Panc1 (cell line): ENCODE measurements around the gene LIPJ. TPM values are rescaled to one million over a fixed set of nuclear protein-coding genes. Genes with fewer than 3 reads are reported as not detected.
A peak's percentile ranks its signal among the peaks of the same experiment; 100 is the strongest.

Experiments used
- ATAC-seq: fragments of 200-7000 bp; cut with Tn5 transposase; 2 replicates; pipeline ENCODE4 v1.9.1; 2020; ENCODE audit warnings: mild to moderate bottlenecking, moderate library complexity
- BruUV-seq: library from RNA; stranded (reverse); fragments of 400-500 nt; replicated peaks from 2 replicates; lab custom pipeline; 2021; lab: Mats Ljungman, UMichigan
- CTCF ChIA-PET: fragments of 300-600 bp; sonication (Branson Sonifier 250); formaldehyde crosslinking; loops from one replicate; lab custom pipeline; 2022; ENCODE audit warnings: antibody characterized with exemption; lab: Charles Lee
- POLR2A ChIA-PET: fragments of 300-600 bp; sonication (Branson Sonifier 250); formaldehyde crosslinking; loops from one replicate; lab custom pipeline; 2022; ENCODE audit warnings: antibody characterized with exemption; lab: Charles Lee
- DNase-seq: peaks from one replicate; pipeline ENCODE4 v3.0.0-alpha.2; 2010; ENCODE audit warnings: low read depth, low spot score
- H3K27ac ChIP-seq: 2 replicates; pipeline ENCODE4 v1.5.1; 2011; ENCODE audit warnings: mild to moderate bottlenecking, low read length, inconsistent platforms
- H3K27me3 ChIP-seq: fragments of 200-500 bp; sonication (Bioruptor generic); 2 replicates; pipeline ENCODE4 v1.6.0; 2014; ENCODE audit warnings: low read length, inconsistent platforms; ENCODE audit not compliant: control insufficient read depth, insufficient read depth
- H3K36me3 ChIP-seq: fragments of 200-500 bp; sonication (Bioruptor generic); 2 replicates; pipeline ENCODE4 v1.5.1; 2014; ENCODE audit warnings: inconsistent platforms, mild to moderate bottlenecking, low read length, moderate library complexity; ENCODE audit not compliant: control insufficient read depth, insufficient read depth
- H3K4me1 ChIP-seq: 2 replicates; pipeline ENCODE4 v1.5.1; 2011; ENCODE audit warnings: inconsistent platforms, mild to moderate bottlenecking, low read length, moderate library complexity; ENCODE audit not compliant: control insufficient read depth, insufficient read depth
- H3K4me3 ChIP-seq, 2 experiments: 2 replicates each; pipeline ENCODE4 v1.5.1; 2011 to 2012; ENCODE audit warnings: low read depth in 2 of 2, low read length in 2 of 2, mild to moderate bottlenecking in 2 of 2, inconsistent platforms in 1 of 2, moderate library complexity in 1 of 2
- H3K9me3 ChIP-seq: fragments of 200-500 bp; sonication (Bioruptor generic); 2 replicates; pipeline ENCODE4 v1.5.1; 2014; ENCODE audit warnings: low read depth, mild to moderate bottlenecking, inconsistent platforms, low read length, moderate library complexity; ENCODE audit not compliant: control insufficient read depth, insufficient read depth
- CTCF ChIP-seq: fragments of 450-650 bp; IDR thresholded peaks from 2 replicates; pipeline ENCODE4 v1.5.1; 2017; ENCODE audit warnings: mild to moderate bottlenecking
- POLR2AphosphoS5 ChIP-seq: IDR thresholded peaks from 2 replicates; pipeline ENCODE4 v1.6.1; 2012; ENCODE audit warnings: mild to moderate bottlenecking, low read depth, low read length, moderate library complexity
- REST ChIP-seq, 2 experiments: IDR thresholded peaks; 2 replicates each; pipeline ENCODE4 v1.6.1; 2011 to 2012; ENCODE audit warnings: low read depth in 2 of 2, control low read depth in 1 of 2, low read length in 1 of 2, mild to moderate bottlenecking in 1 of 2, moderate library complexity in 1 of 2; ENCODE audit not compliant: insufficient read depth in 1 of 2
- SIN3A ChIP-seq: IDR thresholded peaks from 2 replicates; pipeline ENCODE4 v1.6.1; 2012; ENCODE audit warnings: low read depth, mild to moderate bottlenecking, low read length, moderate library complexity, borderline replicate concordance; ENCODE audit not compliant: insufficient read depth
- TCF7L2 ChIP-seq: IDR thresholded peaks from 2 replicates; pipeline ENCODE4 v1.6.1; 2011; ENCODE audit warnings: mild to moderate bottlenecking, low read depth, low read length, inconsistent platforms
- in situ Hi-C: cut with HindIII; loops from 2 replicates; pipeline ENCODE4 v1.10.0; 2016; ENCODE audit warnings: low sequenced_read_pairs, low pct_unique_long_range_greater_than_20kb
- intact Hi-C: fragments of 100-400 bp; cut with micrococcal nuclease; formaldehyde crosslinking; loops from one replicate; pipeline ENCODE4 v1.10.0; 2022; ENCODE audit not compliant: unreplicated experiment
- total RNA-seq: library from RNA; stranded (reverse); gene quantifications from one replicate; pipeline ENCODE4 v1.2.1, GENCODE V29; 2021; ENCODE audit not compliant: unreplicated experiment

LIPJ gene
- total RNA-seq, 1 experiment from 2014 or later, result not detected

GRCh38 chr10:88551246-88551645 lies 35.3 kb upstream of the LIPJ start:
- Histone ChIP-seq H3K36me3 (no peaks in the 10 kb centered on the region), H3K27ac (no peak overlapping the region), H3K4me1 (peaks cover 4% of the 10 kb centered on the region; the same call in 1 of the 2 replicates), H3K27me3 (no peaks in the 10 kb centered on the region), H3K9me3 (no peaks in the 10 kb centered on the region), H3K4me3 (no peak overlapping the region)
- ChIA-PET POLR2A (no interaction called here), CTCF (no interaction called here)
- ATAC-seq, result no peak
- BruUV-seq, result no TSS peak
- DNase-seq, result no peak
- intact Hi-C loops, result loop anchor here (5.0 to 10.0 kb wide), 3 partner anchors 79 to 896 kb away; partner anchors contain the start of gene PAPSS2
- no peak for TF ChIP-seq CTCF
- in situ Hi-C loops, result no loop called here

- no peaks in the 10 kb centered on the region for H3K9me3 ChIP-seq
- H3K27me3 ChIP-seq, result no peaks in the 10 kb centered on the region
Measured at GRCh38 chr10:88553116-88553752, 33.3 kb upstream of the LIPJ start.

More at GRCh38 chr10:88553116-88553752, 33.3 kb upstream of the LIPJ start:
- BruUV-seq, result no TSS peak
- DNase-seq (peak; percentile 60), ATAC-seq (peak; percentile 99)
- Histone ChIP-seq H3K27ac (no peak overlapping the region), H3K36me3 (no peaks in the 10 kb centered on the region), H3K4me3 (no peak overlapping the region), H3K4me1 (peaks cover 4% of the 10 kb centered on the region; the same call in 1 of the 2 replicates)
- intact Hi-C loops (loop anchor here (2.0 to 10.0 kb wide), 4 partner anchors 81 to 898 kb away; partner anchors contain the start of gene PAPSS2), in situ Hi-C loops (no loop called here)
- TF ChIP-seq TCF7L2, result no peak
- no peak for TF ChIP-seq POLR2AphosphoS5
- no peak for TF ChIP-seq REST (IDR thresholded peaks at IDR 0.05; ENCODE audit: insufficient read depth in 1 of 2, low read depth in 2 of 2, low read length in 1 of 2)
- peak; percentile 86 for TF ChIP-seq CTCF
- TF ChIP-seq SIN3A, result no peak
- ChIA-PET POLR2A (no interaction called here), CTCF (no interaction called here)
